CD4-positive, alpha-beta memory T cell (primary cell): Measurements from ENCODE around the gene EML3. TPM values are rescaled to one million over a fixed set of nuclear protein-coding genes. Genes with fewer than 3 reads are reported as not detected.

Experiments used
- CTCF ChIA-PET: fragments of 350-600 bp; sonication (Branson Sonifier 250); formaldehyde crosslinking; loops from one replicate; lab custom pipeline; 2021; ENCODE audit warnings: inconsistent platforms; ENCODE audit not compliant: partially characterized antibody; lab: Charles Lee
- POLR2A ChIA-PET: fragments of 350-600 bp; sonication (Branson Sonifier 250); formaldehyde crosslinking; loops from one replicate; lab custom pipeline; 2021; ENCODE audit not compliant: partially characterized antibody; lab: Charles Lee
- DNase-seq, 5 donors: peaks; one replicate each; pipeline versions ENCODE4 v3.0.0 to v3.0.0-alpha.2; 2020 to 2022; ENCODE audit warnings: mixed read lengths in 1 of 5
- H3K27ac ChIP-seq: one replicate; pipeline ENCODE4 v1.7.0; 2013; ENCODE audit warnings: low read depth, low read length
- H3K27me3 ChIP-seq: 2 replicates; pipeline ENCODE4 v1.7.0; 2013; ENCODE audit warnings: mild to moderate bottlenecking, low read length, moderate library complexity; ENCODE audit not compliant: insufficient read depth
- H3K36me3 ChIP-seq: 2 replicates; pipeline ENCODE4 v1.7.0; 2013; ENCODE audit warnings: mild to moderate bottlenecking, low read length, moderate library complexity; ENCODE audit not compliant: insufficient read depth
- H3K4me1 ChIP-seq: 2 replicates; pipeline ENCODE4 v1.7.0; 2013; ENCODE audit warnings: mild to moderate bottlenecking, low read length, moderate library complexity; ENCODE audit not compliant: insufficient read depth
- H3K4me3 ChIP-seq, 2 donors: one replicate each; pipeline ENCODE4 v1.7.0; 2013; ENCODE audit warnings: low read length in 2 of 2, mild to moderate bottlenecking in 1 of 2
- H3K9me3 ChIP-seq, 2 donors: one replicate each; pipeline ENCODE4 v1.7.0; 2013; ENCODE audit warnings: low read length in 2 of 2, control low read depth in 1 of 2; ENCODE audit not compliant: control insufficient read depth in 1 of 2
- H3K27ac Mint-ChIP-seq, 7 donors: one replicate each; pipeline ENCODE4 v1.8.0; 2020 to 2021; ENCODE audit warnings: mixed read lengths in 7 of 7, mild to moderate bottlenecking in 6 of 7, inconsistent platforms in 3 of 7, moderate library complexity in 3 of 7
- H3K27me3 Mint-ChIP-seq, 2 donors: one replicate each; pipeline ENCODE4 v1.8.0; 2020 to 2021; ENCODE audit warnings: mixed read lengths in 2 of 2
- H3K36me3 Mint-ChIP-seq, 2 donors: one replicate each; pipeline ENCODE4 v1.8.0; 2020 to 2021; ENCODE audit warnings: mixed read lengths in 2 of 2, inconsistent platforms in 1 of 2, mild to moderate bottlenecking in 1 of 2
- H3K4me1 Mint-ChIP-seq, 4 donors: one replicate each; pipeline ENCODE4 v1.8.0; 2020 to 2021; ENCODE audit warnings: mixed read lengths in 4 of 4, mild to moderate bottlenecking in 1 of 4
- H3K4me3 Mint-ChIP-seq, 8 donors: one replicate each; pipeline ENCODE4 v1.8.0; 2020 to 2021; ENCODE audit warnings: mixed read lengths in 8 of 8, mild to moderate bottlenecking in 7 of 8, moderate library complexity in 6 of 8, inconsistent platforms in 3 of 8
- H3K9me3 Mint-ChIP-seq, 8 donors: one replicate each; pipeline ENCODE4 v1.8.0; 2020 to 2021; ENCODE audit warnings: mixed read lengths in 8 of 8, mild to moderate bottlenecking in 5 of 8, inconsistent platforms in 3 of 8, moderate library complexity in 1 of 8
- intact Hi-C: fragments of 100-400 bp; cut with micrococcal nuclease; formaldehyde crosslinking; loops from one replicate; pipeline ENCODE4 v1.15.1; 2023
- polyA plus RNA-seq, 2 donors: library from polyadenylated mRNA; unstranded; fragments of 300-500 nt; fragmentation: Illumina TruSeq; gene quantifications; one replicate each; pipeline ENCODE4 v1.2.3, GENCODE V29; 2021
- total RNA-seq, 2 experiments: library from RNA; stranded (reverse); gene quantifications; one replicate each; pipeline ENCODE4 v1.2.3, GENCODE V29; 2021

EML3 gene
- total and polyA plus RNA-seq, 4 experiments from 2014 or later: 18.2 to 201 (median 108) TPM

- H3K36me3 Mint-ChIP-seq: peaks cover 27 to 63% of the 10 kb centered on the region in 2 donors
- peaks cover 34% of the 10 kb centered on the region for H3K4me1 ChIP-seq
- CTCF ChIA-PET: interaction anchor here (0.5 to 3.0 kb wide), 3 partner anchors 13 to 40 kb away, joined by 3 to 14 read pairs (median 3); partner anchors contain the start of gene TUT1
- no peak overlapping the region for H3K27ac ChIP-seq
- no peak for DNase-seq
- peak overlapping the region in 1 of 8 donors; percentile 9 for H3K4me3 Mint-ChIP-seq
- POLR2A ChIA-PET: interaction anchor here (1.0 to 10.8 kb wide), 6 partner anchors 11 to 276 kb away, joined by 4 to 142 read pairs (median 6); partner anchors contain the start of genes B3GAT3, C11orf98, CSKMT and INTS5
- intact Hi-C loops: no loop called here
- H3K27me3 Mint-ChIP-seq: no peaks in the 10 kb centered on the region
- no peaks in the 10 kb centered on the region for H3K27me3 ChIP-seq
- peaks cover 55% of the 10 kb centered on the region for H3K36me3 ChIP-seq
- no peaks in the 10 kb centered on the region for H3K9me3 ChIP-seq
- H3K9me3 Mint-ChIP-seq: no peaks in the 10 kb centered on the region
- H3K27ac Mint-ChIP-seq: peak overlapping the region in 1 of 7 donors; percentile 22
- no peak overlapping the region for H3K4me3 ChIP-seq
- H3K4me1 Mint-ChIP-seq: peaks cover 20 to 53% (median 36%) of the 10 kb centered on the region in 4 donors
Measured at GRCh38 chr11:62605467-62605866, 7.1 kb downstream of the EML3 start.

GRCh38 chr11:62604460-62605120, 8.0 kb downstream of the EML3 start:
- Mint-ChIP-seq H3K27ac (peak overlapping the region in 1 of 7 donors; percentile 42), H3K4me1 (peaks cover 22 to 53% (median 38%) of the 10 kb centered on the region in 4 donors), H3K4me3 (no peak overlapping the region), H3K36me3 (peaks cover 32 to 65% of the 10 kb centered on the region in 2 donors), H3K9me3 (no peaks in the 10 kb centered on the region), H3K27me3 (no peaks in the 10 kb centered on the region)
- peaks cover 32% of the 10 kb centered on the region for H3K4me1 ChIP-seq
- H3K27me3 ChIP-seq: no peaks in the 10 kb centered on the region
- no peak overlapping the region for H3K27ac ChIP-seq
- CTCF ChIA-PET: interaction anchor here (0.6 to 3.0 kb wide), 2 partner anchors 12 to 37 kb away, joined by 3 to 14 read pairs; partner anchors contain the start of gene TUT1
- no peak for DNase-seq
- H3K9me3 ChIP-seq: no peaks in the 10 kb centered on the region
- peaks cover 51% of the 10 kb centered on the region for H3K36me3 ChIP-seq
- intact Hi-C loops: no loop called here
- H3K4me3 ChIP-seq: no peak overlapping the region
- POLR2A ChIA-PET: interaction anchor here (1.0 to 6.3 kb wide), 7 partner anchors 9 to 276 kb away, joined by 3 to 168 read pairs (median 5); partner anchors contain the start of genes B3GAT3, C11orf98, CSKMT and INTS5

GRCh38 chr11:62603776-62604299, 8.7 kb downstream of the EML3 start:
- Mint-ChIP-seq H3K9me3 (no peaks in the 10 kb centered on the region), H3K4me3 (peak overlapping the region in 6 of 8 donors; percentile 29 to 83 (median 78)), H3K27me3 (no peaks in the 10 kb centered on the region), H3K36me3 (peaks cover 40 to 65% of the 10 kb centered on the region in 2 donors), H3K4me1 (peaks cover 27 to 53% (median 43%) of the 10 kb centered on the region in 4 donors), H3K27ac (peak overlapping the region; percentile 29 to 92 (median 66))
- no peaks in the 10 kb centered on the region for H3K27me3 ChIP-seq
- no peak overlapping the region for H3K4me3 ChIP-seq
- H3K27ac ChIP-seq: no peak overlapping the region
- H3K36me3 ChIP-seq: peaks cover 46% of the 10 kb centered on the region
- DNase-seq: no peak
- H3K9me3 ChIP-seq: no peaks in the 10 kb centered on the region
- H3K4me1 ChIP-seq: peaks cover 32% of the 10 kb centered on the region
- ChIA-PET CTCF (interaction anchor here (3.0 kb wide), 1 partner anchor 12 kb away, joined by 14 read pairs; the partner anchor contains the start of gene TUT1), POLR2A (interaction anchor here (1.0 to 6.3 kb wide), 8 partner anchors 8 to 277 kb away, joined by 3 to 168 read pairs (median 7); partner anchors contain the start of genes B3GAT3, C11orf98, CSKMT and EML3)
- intact Hi-C loops: no loop called here

GRCh38 chr11:62603072-62603408, 9.5 kb downstream of the EML3 start:
- Mint-ChIP-seq H3K4me1 (peaks cover 33 to 59% (median 46%) of the 10 kb centered on the region in 4 donors), H3K27ac (peak overlapping the region; percentile 29 to 92 (median 66)), H3K27me3 (no peaks in the 10 kb centered on the region), H3K4me3 (peak overlapping the region; percentile 60 to 83 (median 78)), H3K36me3 (peaks cover 47 to 71% of the 10 kb centered on the region in 2 donors), H3K9me3 (no peaks in the 10 kb centered on the region)
- intact Hi-C loops: no loop called here
- Histone ChIP-seq H3K9me3 (no peaks in the 10 kb centered on the region), H3K27me3 (no peaks in the 10 kb centered on the region), H3K4me1 (peaks cover 32% of the 10 kb centered on the region), H3K27ac (no peak overlapping the region), H3K36me3 (peaks cover 49% of the 10 kb centered on the region), H3K4me3 (no peak overlapping the region)
- CTCF ChIA-PET: interaction anchor here (0.7 to 3.0 kb wide), 2 partner anchors 9 to 11 kb away, joined by 4 to 14 read pairs; partner anchors contain the start of gene TUT1
- POLR2A ChIA-PET: interaction anchor here (0.6 to 6.3 kb wide), 5 partner anchors 9 to 62 kb away, joined by 4 to 168 read pairs (median 24); partner anchors contain the start of genes C11orf98, CSKMT, EML3 and GANAB
- no peak for DNase-seq

GRCh38 chr11:62602141-62603071, 10.2 kb downstream of the EML3 start:
- DNase-seq: no peak
- POLR2A ChIA-PET: interaction anchor here (0.5 to 12.0 kb wide), 30 partner anchors 9 to 634 kb away, joined by 3 to 494 read pairs (median 8); partner anchors contain the start of genes B3GAT3, BSCL2, C11orf98 and CSKMT
- Histone ChIP-seq H3K27ac (peak overlapping the region; percentile 91), H3K4me3 (peak overlapping the region; percentile 56 to 65), H3K36me3 (peaks cover 49% of the 10 kb centered on the region), H3K9me3 (no peaks in the 10 kb centered on the region), H3K27me3 (no peaks in the 10 kb centered on the region), H3K4me1 (peaks cover 34% of the 10 kb centered on the region)
- Mint-ChIP-seq H3K36me3 (peaks cover 47 to 71% of the 10 kb centered on the region in 2 donors), H3K9me3 (no peaks in the 10 kb centered on the region), H3K27me3 (no peaks in the 10 kb centered on the region), H3K4me3 (peak overlapping the region; percentile 91 to 99 (median 96)), H3K4me1 (peaks cover 33 to 59% (median 45%) of the 10 kb centered on the region in 4 donors), H3K27ac (peak overlapping the region; percentile 90 to 99 (median 98))
- intact Hi-C loops: loop anchor here (1.0 kb wide), 1 partner anchor 10 kb away; the partner anchor contains the start of gene EML3
- CTCF ChIA-PET: interaction anchor here (0.7 to 3.0 kb wide), 9 partner anchors 9 to 178 kb away, joined by 3 to 25 read pairs (median 4); partner anchors contain the start of genes B3GAT3, C11orf98, CSKMT and INTS5
